Heart left ventricle (tissue), 13 donors: Measurements from ENCODE around the gene NPHS1.

Source experiments
- CTCF ChIP-seq, 12 donors: fragments of 200-600 bp; sonication (generic) in 4 of 12; IDR thresholded peaks; one replicate each; pipeline versions ENCODE4 v1.5.0 to v1.8.0; 2018 to 2022; ENCODE audit warnings: antibody characterized with exemption in 12 of 12, mild to moderate bottlenecking in 5 of 12
- POLR2A ChIP-seq, 2 donors: fragments of 450-650 bp; IDR thresholded peaks; one replicate each; pipeline ENCODE4 v1.6.1; 2017; ENCODE audit warnings: antibody characterized with exemption in 2 of 2, mild to moderate bottlenecking in 2 of 2, moderate library complexity in 2 of 2
- donor health status: ischemic (EF 13 %, LVEDD 7.1; RV severe dilation, severe dysfunction).
- donor health status: DM: no; HTN: yes; CAD: no.
- donor health status: DM: no; HTN: no; CAD: no.
- donor health status: ischemic (EF 25% LVEDD 6.9; RV normal size, moderate dysfunction).
- donor health status: ischemic (EF 25% LVEDD 5.7; RV mildly dilated, moderate dysfunction).
- donor health status: ischemic (EF 35%, LVEDD 5.7; RV mildly dilated, moderate dysfunction).
- donor health status: nonischemic (EF 11% LVEDD 7.7; RV severe dilation, severe dysfunction).
- donor health status: DM: yes; HTN: yes; CAD: no.
- donor health status: PGD.
- donor health status: ischemic (EF 29% LVEDD 5.4; RV normal size, mild dysfunction).
- donor health status: nonischemic (EF 23%, LVEDD 6.1; RV moderate dilation, normal function).

GRCh38 chr19:35785339-35785627 is 67.0 kb downstream of the NPHS1 start:
- no peak for TF ChIP-seq CTCF (IDR thresholded peaks at IDR 0.05)
- no peak for TF ChIP-seq POLR2A (IDR thresholded peaks at IDR 0.05)
